GM12878 (cell line): ENCODE data around the gene MTA3. TPM values are rescaled to one million over a fixed set of nuclear protein-coding genes. Genes with fewer than 3 reads are reported as not detected.

ENCODE experiments used
- ATAC-seq: fragments of 200-7000 bp; cut with Tn5 transposase; 3 replicates; pipeline ENCODE4 v1.9.1; 2020; ENCODE audit warnings: mild to moderate bottlenecking, moderate library complexity
- BruUV-seq: library from RNA; stranded (reverse); fragments of 400-500 nt; replicated peaks from 2 replicates; lab custom pipeline; 2021; lab: Mats Ljungman, UMichigan
- CTCF ChIA-PET: fragments of 300-600 bp; sonication (Branson Sonifier 250); formaldehyde crosslinking; extraction: SDS; loops from one replicate; lab custom pipeline; 2021; ENCODE audit warnings: inconsistent platforms; lab: Yijun Ruan, JAX
- POLR2A ChIA-PET: fragments of 350-600 bp; formaldehyde crosslinking; extraction: SDS; loops from one replicate; lab custom pipeline; 2021; ENCODE audit warnings: inconsistent platforms; lab: Charles Lee
- RAD21 ChIA-PET: fragments of 300-600 bp; sonication (Branson Sonifier 250); formaldehyde crosslinking; loops from one replicate; lab custom pipeline; 2023; ENCODE audit warnings: antibody characterized with exemption; ENCODE audit not compliant: unreplicated experiment; lab: Charles Lee
- SMC1A ChIA-PET: fragments of 300-600 bp; sonication (Branson Sonifier 250); formaldehyde crosslinking; loops from one replicate; lab custom pipeline; 2023; ENCODE audit not compliant: unreplicated experiment, uncharacterized antibody; lab: Charles Lee
- DNase-seq: peaks from one replicate; pipeline ENCODE4 v3.0.0-alpha.2; 2011; ENCODE audit warnings: low read depth, low spot score
- FAIRE-seq: peaks from 3 replicates; lab custom pipeline; 2011; peaks lifted over from hg19 to GRCh38; lab: Jason Lieb, UNC
- H2AFZ ChIP-seq: 2 replicates; pipeline ENCODE4 v1.6.0; 2011; ENCODE audit warnings: low read depth, low read length, control low read depth; ENCODE audit not compliant: control insufficient read depth
- H3K27ac ChIP-seq: 2 replicates; pipeline ENCODE4 v1.5.1; 2011; ENCODE audit warnings: control low read depth; ENCODE audit not compliant: control insufficient read depth, insufficient read depth
- H3K27me3 ChIP-seq, 2 experiments: replicated peaks in 1 of 2; 2 replicates each; pipeline versions ENCODE4 v1.6.0 to v1.6.1; 2011; ENCODE audit warnings: low read length in 1 of 2; ENCODE audit not compliant: control insufficient read depth in 2 of 2, insufficient read depth in 2 of 2
- H3K36me3 ChIP-seq, 2 experiments: 2 replicates each; pipeline ENCODE4 v1.5.1; 2011; ENCODE audit warnings: low read length in 1 of 2; ENCODE audit not compliant: control insufficient read depth in 2 of 2, insufficient read depth in 2 of 2
- H3K4me1 ChIP-seq: 2 replicates; pipeline ENCODE4 v1.6.1; 2011; ENCODE audit warnings: mild to moderate bottlenecking, low read length, moderate library complexity, mixed read lengths; ENCODE audit not compliant: control insufficient read depth, insufficient read depth
- H3K4me2 ChIP-seq: 2 replicates; pipeline ENCODE4 v1.6.0; 2011; ENCODE audit warnings: control low read depth; ENCODE audit not compliant: control insufficient read depth, insufficient read depth
- H3K4me3 ChIP-seq: fragments of 200-600 bp; sonication (generic); 2 replicates; pipeline ENCODE4 v1.5.1; 2016
- H3K79me2 ChIP-seq: 2 replicates; pipeline ENCODE4 v1.6.0; 2011; ENCODE audit warnings: low read length; ENCODE audit not compliant: control insufficient read depth, insufficient read depth
- H3K9ac ChIP-seq: 2 replicates; pipeline ENCODE4 v1.8.0; 2011; ENCODE audit warnings: low read length, control low read depth, mixed read lengths; ENCODE audit not compliant: control insufficient read depth, insufficient read depth
- H3K9me3 ChIP-seq: replicated peaks from 3 replicates; pipeline ENCODE4 v1.5.1; 2011; ENCODE audit warnings: mild to moderate bottlenecking, low read length; ENCODE audit not compliant: control insufficient read depth, insufficient read depth
- H4K20me1 ChIP-seq: 2 replicates; pipeline ENCODE4 v1.6.0; 2011; ENCODE audit not compliant: control insufficient read depth, insufficient read depth
- BCL3 ChIP-seq: IDR thresholded peaks from 2 replicates; pipeline ENCODE4 v1.6.1; 2011; ENCODE audit warnings: borderline replicate concordance, low read depth, mild to moderate bottlenecking, moderate library complexity, low read length; ENCODE audit not compliant: insufficient read depth, poor library complexity, severe bottlenecking
- CBX5 ChIP-seq: sonication (generic); IDR thresholded peaks from 2 replicates; pipeline ENCODE4 v1.6.1; 2016; ENCODE audit warnings: low read depth, moderate library complexity, mild to moderate bottlenecking, inconsistent platforms
- CTCF ChIP-seq, 3 experiments: IDR thresholded peaks in 2 of 3; conservative IDR thresholded peaks in 1 of 3; 2 replicates each; pipeline ENCODE4 v1.5.1; 2011; ENCODE audit warnings: low read depth in 3 of 3, low read length in 3 of 3, mild to moderate bottlenecking in 3 of 3, control low read depth in 2 of 3, moderate library complexity in 2 of 3, inconsistent platforms in 1 of 3, mixed read lengths in 1 of 3; ENCODE audit not compliant: control insufficient read depth in 2 of 3, insufficient read depth in 1 of 3; ENCODE audit errors: extremely low read depth in 1 of 3
- EED ChIP-seq: sonication (generic); IDR thresholded peaks from 2 replicates; pipeline ENCODE4 v1.6.1; 2016; ENCODE audit warnings: antibody characterized with exemption, low read depth
- KLF5 ChIP-seq: fragments of 450-650 bp; IDR thresholded peaks from 2 replicates; pipeline ENCODE4 v1.6.1; 2014; ENCODE audit warnings: mild to moderate bottlenecking; ENCODE audit not compliant: partially characterized antibody
- NFIC ChIP-seq: IDR thresholded peaks from 2 replicates; pipeline ENCODE4 v1.6.1; 2012; ENCODE audit warnings: low read depth, mild to moderate bottlenecking, inconsistent platforms, low read length, moderate library complexity
- POLR2A ChIP-seq: IDR thresholded peaks from 2 replicates; pipeline ENCODE4 v1.6.1; 2011; ENCODE audit warnings: low read depth, mild to moderate bottlenecking, low read length
- RELB ChIP-seq: fragments of 450-650 bp; IDR thresholded peaks from 2 replicates; pipeline ENCODE4 v1.6.1; 2017; ENCODE audit warnings: low read depth, mild to moderate bottlenecking, moderate library complexity
- SIX5 ChIP-seq: IDR thresholded peaks from 2 replicates; pipeline ENCODE4 v1.6.1; 2011; ENCODE audit warnings: mild to moderate bottlenecking, low read depth, low read length, moderate library complexity; ENCODE audit not compliant: severe bottlenecking
- SMAD5 ChIP-seq: IDR thresholded peaks from 2 replicates; pipeline ENCODE4 v1.6.1; 2016; ENCODE audit warnings: antibody characterized with exemption, low read depth
- SP1 ChIP-seq: IDR thresholded peaks from one replicate; pipeline ENCODE4 v1.6.1; 2011; ENCODE audit warnings: low read depth, low read length
- WGBS: methylation state at CpG from one replicate; pipeline ENCODE4 v1.1.6; 2016; ENCODE audit warnings: low lambda C conversion rate; ENCODE audit not compliant: insufficient replicate concordance, insufficient coverage; ENCODE audit errors: missing lambda C conversion rate; 5-methylcytosine and 5-hydroxymethylcytosine counted together
- in situ Hi-C: fragments of 300-500 bp; cut with MboI; formaldehyde crosslinking; loops from 9 replicates; pipeline ENCODE4 v1.14.3; 2018; ENCODE audit warnings: mixed read lengths
- intact Hi-C: fragments of 100-400 bp; cut with micrococcal nuclease; formaldehyde crosslinking; loops from one replicate; pipeline ENCODE4 v1.14.2; 2022; ENCODE audit not compliant: unreplicated experiment
- polyA plus RNA-seq, 11 experiments: library from polyadenylated mRNA; depleted of rRNA in 4 of 11; unstranded in 6 of 11; stranded (reverse) in 5 of 11; fragments of >200 nt; fragmentation: Nextera tagmentation in 4 of 11; fragmentation: Illumina TruSeq in 1 of 11; extraction: Ambion mirVana in 4 of 11; extraction: Trizol in 1 of 11; gene quantifications; 1 replicate in 1 of 11; 2 replicates in 10 of 11; pipeline versions ENCODE4 v1.2.1 to v1.2.3, GENCODE V29; 2011 to 2016; ENCODE audit warnings: inconsistent platforms in 2 of 11, missing spikeins in 2 of 11, low read depth in 1 of 11
- total RNA-seq, 4 experiments: library from RNA; depleted of rRNA in 3 of 4; stranded (reverse); fragments of >200 nt in 3 of 4; fragmentation: Illumina TruSeq in 1 of 4; extraction: Trizol in 1 of 4; gene quantifications; 2 replicates each; pipeline versions ENCODE4 v1.2.1 to v1.2.3, GENCODE V29; 2013 to 2021

MTA3 gene
- total and polyA plus RNA-seq, 10 of the 15 experiments (the other 5 are each of a cell fraction or from before 2014, with no cell fraction given), result 17.6 to 45.5 (median 26.5) TPM

GRCh38 chr2:42802150-42802549 lies 233.7 kb downstream of the MTA3 start:
- WGBS, result 89% methylated on average over 6 of the region's 6 CpGs
- ChIA-PET POLR2A (no interaction called here), RAD21 (no interaction called here), SMC1A (no interaction called here), CTCF (no interaction called here)
- Histone ChIP-seq H4K20me1 (no peaks in the 10 kb centered on the region), H2AFZ (no peak overlapping the region), H3K4me3 (no peak overlapping the region), H3K27me3 (no peaks in the 10 kb centered on the region), H3K9me3 (no peaks in the 10 kb centered on the region), H3K9ac (no peak overlapping the region), H3K27ac (no peak overlapping the region), H3K36me3 (no peaks in the 10 kb centered on the region), H3K4me2 (no peak overlapping the region), H3K79me2 (no peaks in the 10 kb centered on the region), H3K4me1 (peaks cover 4% of the 10 kb centered on the region)
- ATAC-seq, result no peak
- TF ChIP-seq BCL3 (no peak), SMAD5 (no peak), SP1 (no peak), CTCF (IDR thresholded peaks at IDR 0.05 in 2 of 3, conservative IDR thresholded peaks at IDR 0.05 in 1 of 3; ENCODE audit: control insufficient read depth in 2 of 3, extremely low read depth in 1 of 3, insufficient read depth in 1 of 3, low read depth in 3 of 3, low read length in 3 of 3) (no peak; a peak in 1 of 6 replicates), KLF5 (no peak), SIX5 (no peak), POLR2A (no peak), RELB (no peak), NFIC (no peak), CBX5 (no peak), EED (no peak)
- no peak for FAIRE-seq
- intact Hi-C loops, result no loop called here
- in situ Hi-C loops, result no loop called here
- BruUV-seq, result no TSS peak
- no peak for DNase-seq
